ENCODE measurements around the gene TGM6. TPM values are rescaled to one million over a fixed set of nuclear protein-coding genes. Genes with fewer than 3 reads are reported as not detected.

Gene TGM6
- polyA plus RNA-seq, 1 donor from 2014 or later = not detected

- TF ChIP-seq MXI1 (conservative IDR thresholded peaks at IDR 0.05; ENCODE audit: poor library complexity, severe bottlenecking) (no peak), RAD21 (conservative IDR thresholded peaks at IDR 0.05) (no peak), EP300 (conservative IDR thresholded peaks at IDR 0.05; ENCODE audit: poor library complexity, severe bottlenecking) (no peak), SMC3 (conservative IDR thresholded peaks at IDR 0.05; ENCODE audit: poor library complexity) (no peak), CTCF (IDR thresholded peaks at IDR 0.05; ENCODE audit: poor library complexity, severe bottlenecking) (no peak)
- no peaks in the 10 kb centered on the region for H3K9me2 ChIP-seq (ENCODE audit: insufficient read depth, low read length)
Measured at GRCh38 chr20:2455771-2456497, 75.2 kb downstream of the TGM6 start.

GRCh38 chr20:2458919-2459499 lies 78.3 kb downstream of the TGM6 start:
- Histone ChIP-seq H4K20me1 (ENCODE audit: insufficient read depth) (no peaks in the 10 kb centered on the region), H3K9me3 (ENCODE audit: low read length) (no peaks in the 10 kb centered on the region), H3K9me2 (ENCODE audit: insufficient read depth, low read length) (no peaks in the 10 kb centered on the region), H3K4me2 (ENCODE audit: low read length) (no peak overlapping the region), H3K4me3 (ENCODE audit: low read length) (no peak overlapping the region), H3K79me2 (replicated peaks; ENCODE audit: insufficient read depth, low read length) (no peaks in the 10 kb centered on the region), H3K36me3 (ENCODE audit: insufficient read depth, low read length) (peaks cover 12% of the 10 kb centered on the region), H3K27me3 (ENCODE audit: insufficient read depth, low read depth, low read length) (no peaks in the 10 kb centered on the region), H2AFZ (ENCODE audit: low read depth, low read length) (no peak overlapping the region), H3F3A (ENCODE audit: insufficient read depth, low read length, poor library complexity, severe bottlenecking) (no peaks in the 10 kb centered on the region), H3K27ac (ENCODE audit: low read length) (no peak overlapping the region), H3K9ac (ENCODE audit: low read length) (no peak overlapping the region)
- no peak for TF ChIP-seq REST (IDR thresholded peaks at IDR 0.05; ENCODE audit: borderline replicate concordance)
- TF ChIP-seq TAF1 (IDR thresholded peaks at IDR 0.05; ENCODE audit: low read depth) = no peak
- TF ChIP-seq RAD21 (conservative IDR thresholded peaks at IDR 0.05) = no peak

More at GRCh38 chr20:2455771-2456497, 75.2 kb downstream of the TGM6 start:
- Histone ChIP-seq H3K9ac (ENCODE audit: low read length) (no peak overlapping the region), H3F3A (ENCODE audit: insufficient read depth, low read length, poor library complexity, severe bottlenecking) (no peaks in the 10 kb centered on the region), H3K4me2 (ENCODE audit: low read length) (no peak overlapping the region), H3K4me3 (ENCODE audit: low read length) (no peak overlapping the region), H3K27me3 (ENCODE audit: insufficient read depth, low read depth, low read length) (no peaks in the 10 kb centered on the region), H4K20me1 (ENCODE audit: insufficient read depth) (no peaks in the 10 kb centered on the region), H3K36me3 (ENCODE audit: insufficient read depth, low read length) (peaks cover 2% of the 10 kb centered on the region), H3K27ac (ENCODE audit: low read length) (no peak overlapping the region), H3K79me2 (replicated peaks; ENCODE audit: insufficient read depth, low read length) (no peaks in the 10 kb centered on the region), H3K9me3 (ENCODE audit: low read length) (no peaks in the 10 kb centered on the region), H2AFZ (ENCODE audit: low read depth, low read length) (no peak overlapping the region)
